ENCODE data around the gene GAPDH.
"Not testable (repeated sequence)": the region's sequence is repeated elsewhere in the genome, so short reads cannot be mapped to it uniquely, and the experiment has no call there.

GAPDH gene

DNA sequence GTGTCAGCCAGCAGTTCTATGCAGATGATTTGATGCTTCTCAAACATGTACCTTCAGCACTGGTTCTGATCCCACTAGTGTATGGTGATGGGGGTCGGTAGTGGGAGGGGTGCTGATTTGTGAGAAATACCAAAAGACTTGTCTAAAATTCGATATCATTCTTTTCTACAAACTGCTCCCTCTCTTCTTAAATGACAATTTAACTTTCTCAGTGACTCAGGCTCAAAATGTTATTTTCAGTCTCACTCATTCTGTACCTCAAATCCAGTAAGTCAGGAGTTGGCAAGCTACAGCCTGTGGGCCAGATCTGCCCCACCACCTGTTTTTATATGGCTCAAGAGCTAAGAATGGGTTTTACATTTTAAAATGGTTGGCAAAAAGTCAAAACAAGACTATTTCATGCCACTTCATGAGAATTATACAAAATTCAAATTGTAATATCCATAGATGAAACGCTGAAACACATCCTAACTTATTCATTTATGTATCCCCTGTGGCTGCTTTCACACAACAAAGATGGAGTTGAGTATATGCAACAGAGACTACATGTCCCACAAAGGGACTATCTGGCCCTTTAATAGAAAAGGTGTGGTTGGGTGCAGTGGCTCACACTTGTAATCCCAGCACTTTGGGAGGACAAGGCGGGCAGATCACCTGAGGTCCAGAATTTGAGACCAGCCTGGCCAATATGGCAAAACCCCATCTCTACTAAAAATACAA is 40.4 kb downstream of the GAPDH start:
- H3K4me3 ChIP-seq (ENCODE audit: low read length): no peak overlapping the region
- no peak for TF ChIP-seq ZNF274 (IDR thresholded peaks at IDR 0.05; ENCODE audit: low read depth, low read length)

DNA sequence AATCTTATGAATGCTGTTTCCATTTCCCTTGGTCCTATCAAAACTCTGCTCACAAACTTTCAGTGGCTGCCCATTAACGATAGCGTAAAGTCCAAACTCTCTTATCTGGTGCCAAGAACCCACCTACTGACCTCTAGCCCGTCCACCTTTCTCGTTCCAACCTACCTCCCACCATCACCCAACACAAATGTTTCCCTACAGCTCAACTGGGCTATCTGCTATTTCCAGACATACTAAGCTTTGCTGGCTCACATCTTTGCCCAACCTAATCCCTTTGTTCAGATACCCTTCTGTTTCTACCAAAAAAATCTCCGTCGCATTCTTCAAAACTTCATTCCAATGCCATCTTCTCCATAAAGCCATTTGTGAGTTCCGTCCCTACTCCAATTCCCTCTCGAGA is 41.3 kb downstream of the GAPDH start:
- no peak overlapping the region for H3K4me3 ChIP-seq (ENCODE audit: low read length)
- TF ChIP-seq ZNF274 (IDR thresholded peaks at IDR 0.05; ENCODE audit: low read depth, low read length): no peak

GRCh38 chr12:6582196-6582595 is 47.9 kb downstream of the GAPDH start:
- TF ChIP-seq ZNF274 (IDR thresholded peaks at IDR 0.05; ENCODE audit: low read depth, low read length): no peak
- no peak overlapping the region for H3K4me3 ChIP-seq (ENCODE audit: low read length)

DNA sequence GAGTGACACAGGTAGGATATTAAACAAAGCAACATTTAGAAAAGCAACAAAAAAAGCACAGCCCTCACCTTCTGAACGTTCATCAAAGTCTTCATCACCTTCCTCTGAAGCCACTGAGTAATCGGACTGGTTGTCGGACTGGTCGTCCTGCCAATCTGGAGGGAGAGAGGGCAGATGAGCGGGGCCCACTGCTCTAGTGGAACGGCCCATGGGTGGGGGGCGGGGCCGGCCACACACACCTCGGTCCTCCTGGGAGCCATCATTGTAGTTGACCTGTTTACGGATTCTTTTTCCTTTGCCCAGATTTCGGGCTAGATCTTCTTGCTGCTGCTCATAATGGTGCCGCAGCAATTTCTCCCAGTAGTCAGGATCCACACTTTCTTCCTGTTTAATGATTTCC is 48.6 kb downstream of the GAPDH start:
- no peak overlapping the region for H3K4me3 ChIP-seq (ENCODE audit: low read length)
- TF ChIP-seq ZNF274 (IDR thresholded peaks at IDR 0.05; ENCODE audit: low read depth, low read length): no peak

DNA sequence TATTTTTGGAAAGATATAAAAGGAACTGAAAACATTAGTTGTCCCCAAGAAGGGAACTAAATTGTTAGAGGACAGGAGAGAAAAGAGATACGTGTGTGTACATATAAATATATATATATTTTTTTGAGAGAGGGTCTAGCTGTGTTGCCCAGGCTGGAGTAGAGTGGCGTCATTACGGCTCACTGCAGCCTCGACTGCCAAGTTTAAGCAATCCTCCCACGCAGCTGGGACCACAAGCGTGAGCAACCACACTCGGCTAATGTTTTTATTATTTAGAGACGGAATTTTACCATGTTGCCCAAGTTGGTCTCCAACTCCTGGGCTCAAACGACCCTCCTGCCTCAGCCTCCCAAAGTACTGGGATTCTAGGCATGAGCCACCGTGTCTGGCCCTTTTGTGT is 50.0 kb downstream of the GAPDH start:
- no peak for TF ChIP-seq ZNF274 (IDR thresholded peaks at IDR 0.05; ENCODE audit: low read depth, low read length)
- H3K4me3 ChIP-seq (ENCODE audit: low read length): no peak overlapping the region

DNA sequence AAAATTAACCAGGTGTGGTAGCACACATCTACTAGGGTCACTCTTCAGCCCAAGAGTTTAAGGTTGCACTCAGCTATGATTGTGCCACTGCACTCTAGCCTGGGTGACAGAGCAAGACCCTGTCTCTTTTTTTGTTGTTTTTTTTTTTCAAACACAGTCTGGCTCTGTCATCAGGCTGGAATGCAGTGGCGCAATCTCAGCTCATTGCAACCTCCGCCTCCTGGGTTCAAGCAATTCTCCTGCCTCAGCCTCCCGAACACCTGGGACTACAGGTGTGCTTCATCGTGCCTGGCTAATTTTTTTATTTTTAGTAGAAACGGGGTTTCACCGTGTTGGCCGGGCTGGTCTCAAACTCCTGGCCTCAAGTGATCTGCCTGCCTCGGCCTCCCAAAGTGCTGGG is 52.3 kb downstream of the GAPDH start:
- not testable (repeated sequence) for H3K4me3 ChIP-seq (ENCODE audit: low read length)

Data from GM08714 (cell line).